Central memory CD8-positive, alpha-beta T cell (primary cell): ENCODE results near the gene PCBP4.

Experiments used
- ATAC-seq: fragments of 150-1000 bp; cut with Tn5 transposase; replicated peaks from 2 replicates; pipeline ENCODE4 v1.10.0; 2022; ENCODE audit warnings: mild to moderate bottlenecking, moderate FRiP score, moderate number of reproducible peaks; ENCODE audit not compliant: poor library complexity, severe bottlenecking; ENCODE audit errors: extremely low read depth
- DNase-seq, 2 donors: peaks; one replicate each; pipeline ENCODE4 v3.0.0; 2021; ENCODE audit warnings: low spot score in 2 of 2
- H3K27ac Mint-ChIP-seq: one replicate; pipeline ENCODE4 v1.8.0; 2022; ENCODE audit warnings: low read depth, mild to moderate bottlenecking, moderate library complexity, mixed read lengths
- H3K27me3 Mint-ChIP-seq: one replicate; pipeline ENCODE4 v1.8.0; 2022; ENCODE audit warnings: mixed read lengths
- H3K36me3 Mint-ChIP-seq: one replicate; pipeline ENCODE4 v1.8.0; 2022; ENCODE audit warnings: mild to moderate bottlenecking, moderate library complexity, mixed read lengths; ENCODE audit not compliant: insufficient read depth
- H3K4me1 Mint-ChIP-seq: one replicate; pipeline ENCODE4 v1.8.0; 2022; ENCODE audit warnings: mixed read lengths
- H3K4me3 Mint-ChIP-seq: one replicate; pipeline ENCODE4 v1.8.0; 2022; ENCODE audit warnings: mild to moderate bottlenecking, moderate library complexity, mixed read lengths
- H3K9me3 Mint-ChIP-seq: one replicate; pipeline ENCODE4 v1.8.0; 2022; ENCODE audit warnings: mixed read lengths

Gene PCBP4

DNA sequence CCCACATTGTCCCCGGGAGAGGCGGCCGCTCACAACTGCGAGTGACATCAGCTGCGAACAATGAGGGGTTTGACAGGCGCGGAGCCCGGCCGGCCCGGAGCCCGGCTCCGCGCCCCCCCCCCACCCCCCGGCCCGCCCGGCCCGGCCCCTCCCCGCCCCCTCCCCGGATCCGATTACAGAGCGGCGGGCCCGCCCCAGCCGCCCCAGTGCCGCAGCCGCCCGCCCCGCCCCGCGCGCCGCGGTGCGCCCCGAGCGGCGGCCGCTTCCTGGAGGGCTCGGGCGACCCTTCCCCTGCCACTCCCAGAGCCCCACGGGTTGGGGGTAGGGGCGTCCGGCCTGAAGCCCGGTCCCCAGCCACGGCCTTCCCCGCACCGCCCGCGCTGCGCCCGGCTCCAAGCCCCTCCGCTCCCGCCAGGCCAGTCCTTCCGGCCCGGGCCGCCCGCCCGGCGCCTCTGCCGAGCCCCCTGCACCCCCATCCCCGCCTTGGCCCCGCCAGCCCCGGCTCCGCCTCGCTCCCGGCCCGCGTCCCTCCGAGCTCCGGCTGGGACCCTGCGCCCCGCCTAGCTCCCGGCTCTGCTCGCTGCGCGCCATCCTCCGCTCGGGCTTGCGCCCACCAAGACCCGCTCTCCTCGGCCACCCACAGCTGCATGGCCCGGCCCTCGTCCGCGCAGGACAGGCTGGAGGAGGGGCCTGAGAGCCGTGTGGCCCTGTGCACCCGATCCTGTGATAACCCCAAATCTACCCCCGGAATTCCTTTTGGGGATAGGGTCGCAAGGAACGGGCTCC is at the start of gene PCBP4:
TSS of gene PCBP4 (minus strand) at position 71 of the 786 bp plus-strand sequence. CDS start 6,214 bp downstream, outside the sequence.
- Mint-ChIP-seq H3K4me3 (peak within 1 kb of the TSS; percentile 87), H3K36me3 (peaks cover 3% of the 10 kb centered on the region), H3K4me1 (peaks cover 35% of the 10 kb centered on the region), H3K27ac (peak within 1 kb of the TSS; percentile 93), H3K9me3 (no peaks in the 10 kb centered on the region), H3K27me3 (no peaks in the 10 kb centered on the region)
- no peak for DNase-seq
- peak; percentile 74 for ATAC-seq

DNA sequence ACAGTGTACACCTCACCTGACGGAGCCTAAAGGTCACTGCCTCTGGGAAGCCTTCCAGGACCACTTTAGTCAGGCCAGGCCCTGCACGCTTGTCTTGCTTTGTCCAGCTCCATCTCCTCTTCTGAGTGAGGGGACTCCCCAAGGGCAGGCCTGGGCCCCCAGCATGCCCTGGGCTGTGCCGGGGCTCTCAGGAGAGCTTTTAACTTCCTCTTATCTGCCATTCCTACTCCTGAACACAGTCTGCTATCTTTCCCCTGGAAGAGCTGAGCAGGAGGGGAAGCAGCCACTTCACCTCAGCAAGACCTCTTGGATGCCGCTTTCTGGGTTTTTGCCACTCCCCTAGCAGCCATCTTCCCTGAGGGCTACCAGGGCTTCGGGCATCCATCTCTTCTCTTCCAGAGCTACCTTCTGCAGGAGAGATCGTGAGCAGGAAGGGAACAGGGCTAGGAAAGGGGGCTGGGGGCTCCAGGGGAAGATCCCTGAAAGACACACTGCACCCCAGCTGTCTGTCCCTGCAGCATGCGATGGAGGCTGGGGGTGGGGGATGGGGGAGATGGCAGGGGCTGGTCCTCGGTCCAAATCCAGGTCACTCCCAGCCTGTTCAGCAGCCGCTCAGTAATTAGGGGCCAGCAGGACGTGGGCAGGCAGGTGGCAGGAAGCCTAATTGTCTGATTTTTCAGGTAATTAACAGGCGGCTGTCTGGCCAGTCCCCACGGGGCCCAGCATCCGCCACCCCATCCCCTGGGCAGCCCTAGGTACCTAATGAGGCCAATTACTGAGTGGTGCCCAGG is 48.4 kb upstream of the PCBP4 start:
- no peaks in the 10 kb centered on the region for H3K27me3 Mint-ChIP-seq
- no peaks in the 10 kb centered on the region for H3K9me3 Mint-ChIP-seq
- no peaks in the 10 kb centered on the region for H3K36me3 Mint-ChIP-seq
- H3K4me3 Mint-ChIP-seq = no peak overlapping the region
- H3K27ac Mint-ChIP-seq = no peak overlapping the region
- ATAC-seq = no peak
- no peaks in the 10 kb centered on the region for H3K4me1 Mint-ChIP-seq
- DNase-seq = no peak

DNA sequence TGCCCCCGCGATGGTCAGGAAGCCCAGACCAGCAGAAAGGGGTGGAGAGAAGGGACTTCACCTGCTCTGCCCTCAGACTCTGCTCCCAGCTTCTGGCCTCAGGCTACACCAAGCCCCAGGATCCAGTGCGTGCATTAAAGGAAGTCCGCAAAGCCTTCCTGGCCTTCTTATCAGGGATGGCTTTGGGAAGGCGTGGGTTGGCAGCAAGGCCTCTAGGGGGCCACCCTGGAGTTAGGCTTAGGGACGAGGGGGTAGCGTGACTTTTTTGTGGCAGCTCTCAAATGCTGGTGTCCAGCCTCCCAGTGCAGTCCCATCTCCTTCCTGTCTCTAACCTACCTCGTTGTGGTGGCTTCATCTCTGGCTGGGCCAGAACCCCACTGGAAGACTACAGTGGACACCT is 47.4 kb upstream of the PCBP4 start:
- H3K4me3 Mint-ChIP-seq = no peak overlapping the region
- DNase-seq = no peak
- no peaks in the 10 kb centered on the region for H3K27me3 Mint-ChIP-seq
- no peaks in the 10 kb centered on the region for H3K9me3 Mint-ChIP-seq
- H3K36me3 Mint-ChIP-seq = no peaks in the 10 kb centered on the region
- H3K4me1 Mint-ChIP-seq = no peaks in the 10 kb centered on the region
- no peak overlapping the region for H3K27ac Mint-ChIP-seq
- no peak for ATAC-seq

DNA sequence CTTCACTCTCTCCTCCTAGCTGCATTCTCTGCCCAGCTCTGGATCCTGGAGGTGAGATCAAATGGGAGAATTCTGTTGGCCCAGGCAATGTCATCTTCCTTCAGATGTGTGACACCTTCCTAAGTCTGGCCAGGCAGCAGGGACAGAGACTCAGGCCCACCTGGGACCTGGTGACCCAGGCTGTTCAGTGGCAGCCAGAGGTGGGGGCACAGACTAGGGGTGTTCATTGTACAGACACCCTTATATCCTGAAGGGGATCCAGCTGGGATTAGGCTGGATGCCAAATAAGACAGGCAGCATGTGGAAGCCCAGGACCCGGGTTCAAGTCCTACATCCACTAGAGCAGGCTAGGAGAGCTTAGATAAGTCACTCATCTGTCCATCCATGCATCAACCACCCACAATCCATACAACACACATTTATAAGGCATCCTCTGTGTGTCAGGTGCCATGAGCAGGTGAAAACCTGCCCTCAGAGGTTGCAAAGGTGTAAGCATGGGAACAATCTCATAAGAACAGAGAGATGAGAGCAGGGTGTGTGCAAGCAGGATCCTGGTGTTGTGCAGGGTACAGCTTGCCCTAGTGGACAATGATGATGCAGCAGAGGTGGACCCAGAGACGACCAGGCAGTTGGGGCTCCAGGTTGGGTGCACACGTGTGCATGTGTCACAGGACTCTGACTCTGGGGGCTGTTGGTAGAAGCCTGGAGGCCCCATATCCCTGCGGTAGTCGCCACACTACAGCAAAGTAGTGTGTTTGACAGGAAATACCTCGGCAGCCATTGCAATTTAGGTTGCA is 46.7 kb upstream of the PCBP4 start:
- ATAC-seq (no peak), DNase-seq (no peak)
- Mint-ChIP-seq H3K4me3 (no peak overlapping the region), H3K36me3 (no peaks in the 10 kb centered on the region), H3K27me3 (no peaks in the 10 kb centered on the region), H3K9me3 (no peaks in the 10 kb centered on the region), H3K4me1 (no peaks in the 10 kb centered on the region), H3K27ac (no peak overlapping the region)

DNA sequence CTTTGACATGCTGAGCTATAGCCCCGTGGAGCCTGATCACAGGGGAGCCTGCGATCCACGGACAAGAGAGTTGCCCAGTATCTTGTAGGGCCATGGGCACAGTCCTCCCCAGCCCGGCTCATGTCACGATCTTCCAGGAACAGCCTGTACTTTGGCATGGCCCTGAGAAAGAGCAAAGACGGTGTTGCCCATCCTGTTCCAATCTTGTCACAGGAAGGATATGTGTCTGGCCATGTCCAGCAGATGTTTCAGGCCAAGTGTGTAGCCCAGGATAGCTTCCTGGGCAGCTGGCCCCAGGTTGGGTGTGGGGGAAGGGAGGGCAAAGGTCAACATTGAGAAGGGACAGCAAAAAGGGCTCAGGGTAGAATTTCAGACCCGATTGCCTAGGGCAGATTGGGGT is 45.4 kb upstream of the PCBP4 start:
- no peaks in the 10 kb centered on the region for H3K4me1 Mint-ChIP-seq
- no peaks in the 10 kb centered on the region for H3K9me3 Mint-ChIP-seq
- ATAC-seq = no peak
- DNase-seq = no peak
- no peaks in the 10 kb centered on the region for H3K27me3 Mint-ChIP-seq
- no peak overlapping the region for H3K4me3 Mint-ChIP-seq
- H3K36me3 Mint-ChIP-seq = no peaks in the 10 kb centered on the region
- no peak overlapping the region for H3K27ac Mint-ChIP-seq

GRCh38 chr3:52010431-52010830 is 43.2 kb upstream of the PCBP4 start:
- no peaks in the 10 kb centered on the region for H3K27me3 Mint-ChIP-seq
- ATAC-seq = no peak
- no peak overlapping the region for H3K27ac Mint-ChIP-seq
- no peaks in the 10 kb centered on the region for H3K4me1 Mint-ChIP-seq
- H3K36me3 Mint-ChIP-seq = no peaks in the 10 kb centered on the region
- no peak overlapping the region for H3K4me3 Mint-ChIP-seq
- H3K9me3 Mint-ChIP-seq = no peaks in the 10 kb centered on the region
- DNase-seq = no peak

DNA sequence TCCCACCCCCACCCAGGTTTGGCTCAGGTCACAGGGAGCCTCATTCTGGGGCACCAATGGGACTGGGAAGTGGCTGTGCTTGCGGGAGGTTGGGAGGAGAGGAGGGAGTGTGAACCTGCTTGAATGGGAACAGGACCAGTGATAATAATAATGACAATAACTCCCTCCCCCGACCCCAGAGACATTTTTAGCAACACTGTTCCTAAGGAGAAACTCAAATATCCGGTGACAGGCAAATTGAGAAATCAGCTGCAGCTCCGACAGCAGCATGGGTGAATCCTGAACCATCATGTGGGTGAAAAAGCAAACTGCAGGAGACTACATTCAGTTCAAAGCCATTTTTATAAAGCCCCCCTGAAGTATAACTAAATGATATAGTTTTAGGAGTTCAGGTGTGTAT is 40.0 kb upstream of the PCBP4 start:
- no peak overlapping the region for H3K27ac Mint-ChIP-seq
- DNase-seq (no peak), ATAC-seq (no peak)
- no peaks in the 10 kb centered on the region for H3K9me3 Mint-ChIP-seq
- H3K36me3 Mint-ChIP-seq = no peaks in the 10 kb centered on the region
- no peaks in the 10 kb centered on the region for H3K4me1 Mint-ChIP-seq
- H3K27me3 Mint-ChIP-seq = no peaks in the 10 kb centered on the region
- H3K4me3 Mint-ChIP-seq = no peak overlapping the region

DNA sequence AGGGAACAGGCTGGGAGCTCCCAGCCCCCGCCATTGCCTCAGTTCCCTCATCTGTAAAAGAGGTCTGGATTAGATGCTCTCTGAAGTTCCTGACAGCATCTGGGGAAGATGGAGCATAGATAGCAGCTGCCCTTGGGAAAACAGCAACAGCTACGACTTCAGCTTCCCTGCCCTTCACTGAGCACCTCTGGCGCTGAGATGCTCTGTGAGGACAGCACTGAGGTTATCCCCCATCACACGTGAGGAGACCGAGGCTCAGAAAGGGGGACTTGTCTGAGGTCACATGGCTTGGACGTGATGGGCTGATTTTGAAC is 39.5 kb upstream of the PCBP4 start:
- Mint-ChIP-seq H3K4me3 (no peak overlapping the region), H3K27me3 (no peaks in the 10 kb centered on the region), H3K36me3 (no peaks in the 10 kb centered on the region), H3K9me3 (no peaks in the 10 kb centered on the region), H3K27ac (no peak overlapping the region), H3K4me1 (peaks cover 3% of the 10 kb centered on the region)
- no peak for ATAC-seq
- no peak for DNase-seq

- H3K27me3 Mint-ChIP-seq = no peaks in the 10 kb centered on the region
- DNase-seq = no peak
- no peaks in the 10 kb centered on the region for H3K36me3 Mint-ChIP-seq
- no peak for ATAC-seq
- H3K4me1 Mint-ChIP-seq = peaks cover 9% of the 10 kb centered on the region
- H3K9me3 Mint-ChIP-seq = no peaks in the 10 kb centered on the region
- H3K27ac Mint-ChIP-seq = no peak overlapping the region
- no peak overlapping the region for H3K4me3 Mint-ChIP-seq
These were observed 39.0 kb upstream of the PCBP4 start for GRCh38 chr3:52006017-52006819.

GRCh38 chr3:52005571-52005986 is 38.3 kb upstream of the PCBP4 start:
- ATAC-seq (no peak), DNase-seq (no peak)
- H3K27ac Mint-ChIP-seq = peak overlapping the region; percentile 20
- peaks cover 9% of the 10 kb centered on the region for H3K4me1 Mint-ChIP-seq
- no peaks in the 10 kb centered on the region for H3K36me3 Mint-ChIP-seq
- H3K4me3 Mint-ChIP-seq = no peak overlapping the region
- no peaks in the 10 kb centered on the region for H3K9me3 Mint-ChIP-seq
- H3K27me3 Mint-ChIP-seq = no peaks in the 10 kb centered on the region

GRCh38 chr3:52004906-52005395 is 37.7 kb upstream of the PCBP4 start:
- DNase-seq = no peak
- H3K4me3 Mint-ChIP-seq = no peak overlapping the region
- no peak for ATAC-seq
- peak overlapping the region; percentile 20 for H3K27ac Mint-ChIP-seq
- H3K4me1 Mint-ChIP-seq = peaks cover 9% of the 10 kb centered on the region
- H3K27me3 Mint-ChIP-seq = no peaks in the 10 kb centered on the region
- no peaks in the 10 kb centered on the region for H3K9me3 Mint-ChIP-seq
- H3K36me3 Mint-ChIP-seq = no peaks in the 10 kb centered on the region
